ENCODE data around the gene NUDT17. TPM values are rescaled to one million over a fixed set of nuclear protein-coding genes. Genes with fewer than 3 reads are reported as not detected.

NUDT17 gene
- total RNA-seq, 1 donor from 2014 or later = 3.3 TPM

DNA sequence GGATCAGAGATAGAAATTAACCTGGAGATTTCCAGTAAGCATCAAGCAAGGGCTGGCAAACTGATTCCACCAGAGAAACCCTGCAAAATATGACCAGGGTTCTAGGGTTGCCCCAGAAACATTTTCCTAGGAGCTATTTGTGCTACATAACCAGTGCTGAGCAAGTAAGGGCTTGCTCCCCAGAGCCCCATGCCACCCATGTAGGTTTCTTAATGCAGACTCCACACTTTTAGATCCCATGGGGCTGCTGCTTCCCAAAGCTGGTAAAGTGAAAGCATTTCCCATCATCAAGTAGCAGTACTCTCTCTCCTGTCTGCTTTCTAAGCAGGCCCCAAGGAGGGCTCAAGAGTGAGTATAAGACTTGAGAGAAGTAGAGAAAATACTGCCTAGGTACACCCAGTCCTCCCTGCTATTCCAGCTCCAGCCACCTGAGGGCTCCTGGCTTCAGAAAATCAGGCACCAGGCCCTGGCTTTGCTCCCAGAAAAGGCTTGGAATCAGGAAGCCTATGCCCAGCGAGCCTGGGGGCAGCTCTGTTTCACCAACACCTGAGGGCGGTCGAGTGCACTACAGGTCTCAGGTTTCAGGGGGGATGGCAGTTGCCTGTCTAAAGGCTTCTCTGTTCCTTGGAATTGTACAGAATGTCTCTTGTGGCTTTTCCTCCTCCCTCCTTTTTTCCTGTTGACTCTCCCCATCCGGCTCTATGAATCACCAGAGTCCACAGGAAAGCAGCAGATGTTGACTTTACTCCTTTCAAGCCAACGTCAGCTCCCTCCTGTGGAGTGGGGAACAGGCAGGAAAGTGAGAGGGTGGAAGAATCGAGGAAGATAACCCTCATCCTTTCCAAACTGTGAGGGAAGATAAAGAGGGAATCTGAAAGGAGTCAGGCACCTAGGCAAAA is 46.4 kb downstream of the NUDT17 start:
- Histone ChIP-seq H3K4me1 (ENCODE audit: insufficient read depth, low read length) (peaks cover 24% of the 10 kb centered on the region), H3K9ac (ENCODE audit: low read length) (peak overlapping the region; percentile 51), H3K4me2 (ENCODE audit: low read length) (peak overlapping the region; percentile 77), H4K20me1 (ENCODE audit: insufficient read depth, low read length) (no peaks in the 10 kb centered on the region), H3K27ac (ENCODE audit: low read depth, low read length) (peak overlapping the region; percentile 86), H3K79me2 (ENCODE audit: insufficient read depth, low read length) (no peaks in the 10 kb centered on the region), H3K4me3 (ENCODE audit: insufficient read depth, low read depth, low read length) (peak overlapping the region; percentile 11), H3K9me3 (ENCODE audit: insufficient read depth, low read depth, low read length) (no peaks in the 10 kb centered on the region), H3K27me3 (ENCODE audit: insufficient read depth, low read length) (no peaks in the 10 kb centered on the region), H3K36me3 (ENCODE audit: insufficient read depth, low read length) (no peaks in the 10 kb centered on the region), H2AFZ (ENCODE audit: low read depth, low read length) (peak overlapping the region; percentile 58)
- FAIRE-seq = peak; percentile 55
- H3K36me3 Mint-ChIP-seq (ENCODE audit: low read depth, unreplicated experiment) = peaks cover 7% of the 10 kb centered on the region
- H3K4me1 Mint-ChIP-seq (ENCODE audit: low read depth, unreplicated experiment) = peaks cover 17% of the 10 kb centered on the region
- TF ChIP-seq EZH2 (IDR thresholded peaks at IDR 0.05; ENCODE audit: insufficient read depth, low read length) = no peak
- TF ChIP-seq, protein P1, sequence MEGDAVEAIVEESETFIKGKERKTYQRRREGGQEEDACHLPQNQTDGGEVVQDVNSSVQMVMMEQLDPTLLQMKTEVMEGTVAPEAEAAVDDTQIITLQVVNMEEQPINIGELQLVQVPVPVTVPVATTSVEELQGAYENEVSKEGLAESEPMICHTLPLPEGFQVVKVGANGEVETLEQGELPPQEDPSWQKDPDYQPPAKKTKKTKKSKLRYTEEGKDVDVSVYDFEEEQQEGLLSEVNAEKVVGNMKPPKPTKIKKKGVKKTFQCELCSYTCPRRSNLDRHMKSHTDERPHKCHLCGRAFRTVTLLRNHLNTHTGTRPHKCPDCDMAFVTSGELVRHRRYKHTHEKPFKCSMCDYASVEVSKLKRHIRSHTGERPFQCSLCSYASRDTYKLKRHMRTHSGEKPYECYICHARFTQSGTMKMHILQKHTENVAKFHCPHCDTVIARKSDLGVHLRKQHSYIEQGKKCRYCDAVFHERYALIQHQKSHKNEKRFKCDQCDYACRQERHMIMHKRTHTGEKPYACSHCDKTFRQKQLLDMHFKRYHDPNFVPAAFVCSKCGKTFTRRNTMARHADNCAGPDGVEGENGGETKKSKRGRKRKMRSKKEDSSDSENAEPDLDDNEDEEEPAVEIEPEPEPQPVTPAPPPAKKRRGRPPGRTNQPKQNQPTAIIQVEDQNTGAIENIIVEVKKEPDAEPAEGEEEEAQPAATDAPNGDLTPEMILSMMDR (IDR thresholded peaks at IDR 0.05; ENCODE audit: insufficient read depth, low read depth, low read length) = peak; percentile 100
- peak overlapping the region; percentile 69 for H3K4me3 Mint-ChIP-seq (ENCODE audit: unreplicated experiment)
- H3K9me3 Mint-ChIP-seq (ENCODE audit: unreplicated experiment) = no peaks in the 10 kb centered on the region
- H3K27me3 Mint-ChIP-seq (ENCODE audit: low read depth, unreplicated experiment) = peaks cover 11% of the 10 kb centered on the region
- peak; percentile 99 for DNase-seq (ENCODE audit: low read depth)
- peak overlapping the region; percentile 94 for H3K27ac Mint-ChIP-seq (ENCODE audit: unreplicated experiment)

GRCh38 chr1:145892486-145893087 is 47.2 kb downstream of the NUDT17 start:
- Histone ChIP-seq H3K9ac (ENCODE audit: low read length) (peak overlapping the region; percentile 51), H3K4me1 (ENCODE audit: insufficient read depth, low read length) (peaks cover 24% of the 10 kb centered on the region), H2AFZ (ENCODE audit: low read depth, low read length) (peak overlapping the region; percentile 15), H3K4me3 (ENCODE audit: insufficient read depth, low read depth, low read length) (peak overlapping the region; percentile 11), H3K36me3 (ENCODE audit: insufficient read depth, low read length) (no peaks in the 10 kb centered on the region), H3K27ac (ENCODE audit: low read depth, low read length) (peak overlapping the region; percentile 86), H4K20me1 (ENCODE audit: insufficient read depth, low read length) (no peaks in the 10 kb centered on the region), H3K27me3 (ENCODE audit: insufficient read depth, low read length) (no peaks in the 10 kb centered on the region), H3K79me2 (ENCODE audit: insufficient read depth, low read length) (no peaks in the 10 kb centered on the region), H3K4me2 (ENCODE audit: low read length) (peak overlapping the region; percentile 77), H3K9me3 (ENCODE audit: insufficient read depth, low read depth, low read length) (no peaks in the 10 kb centered on the region)
- Mint-ChIP-seq H3K27me3 (ENCODE audit: low read depth, unreplicated experiment) (peaks cover 11% of the 10 kb centered on the region), H3K4me1 (ENCODE audit: low read depth, unreplicated experiment) (peaks cover 17% of the 10 kb centered on the region), H3K9me3 (ENCODE audit: unreplicated experiment) (no peaks in the 10 kb centered on the region), H3K4me3 (ENCODE audit: unreplicated experiment) (peak overlapping the region; percentile 69), H3K36me3 (ENCODE audit: low read depth, unreplicated experiment) (peaks cover 8% of the 10 kb centered on the region), H3K27ac (ENCODE audit: unreplicated experiment) (peak overlapping the region; percentile 94)
- DNase-seq (ENCODE audit: low read depth) (peak; percentile 59), FAIRE-seq (no peak)
- TF ChIP-seq, protein P1 (IDR thresholded peaks at IDR 0.05; ENCODE audit: insufficient read depth, low read depth, low read length) = no peak
- no peak for TF ChIP-seq EZH2 (IDR thresholded peaks at IDR 0.05; ENCODE audit: insufficient read depth, low read length)

All from astrocyte (in vitro differentiated cells and primary cell).